Measurements from ENCODE around the gene UVRAG.

The UVRAG gene

DNA sequence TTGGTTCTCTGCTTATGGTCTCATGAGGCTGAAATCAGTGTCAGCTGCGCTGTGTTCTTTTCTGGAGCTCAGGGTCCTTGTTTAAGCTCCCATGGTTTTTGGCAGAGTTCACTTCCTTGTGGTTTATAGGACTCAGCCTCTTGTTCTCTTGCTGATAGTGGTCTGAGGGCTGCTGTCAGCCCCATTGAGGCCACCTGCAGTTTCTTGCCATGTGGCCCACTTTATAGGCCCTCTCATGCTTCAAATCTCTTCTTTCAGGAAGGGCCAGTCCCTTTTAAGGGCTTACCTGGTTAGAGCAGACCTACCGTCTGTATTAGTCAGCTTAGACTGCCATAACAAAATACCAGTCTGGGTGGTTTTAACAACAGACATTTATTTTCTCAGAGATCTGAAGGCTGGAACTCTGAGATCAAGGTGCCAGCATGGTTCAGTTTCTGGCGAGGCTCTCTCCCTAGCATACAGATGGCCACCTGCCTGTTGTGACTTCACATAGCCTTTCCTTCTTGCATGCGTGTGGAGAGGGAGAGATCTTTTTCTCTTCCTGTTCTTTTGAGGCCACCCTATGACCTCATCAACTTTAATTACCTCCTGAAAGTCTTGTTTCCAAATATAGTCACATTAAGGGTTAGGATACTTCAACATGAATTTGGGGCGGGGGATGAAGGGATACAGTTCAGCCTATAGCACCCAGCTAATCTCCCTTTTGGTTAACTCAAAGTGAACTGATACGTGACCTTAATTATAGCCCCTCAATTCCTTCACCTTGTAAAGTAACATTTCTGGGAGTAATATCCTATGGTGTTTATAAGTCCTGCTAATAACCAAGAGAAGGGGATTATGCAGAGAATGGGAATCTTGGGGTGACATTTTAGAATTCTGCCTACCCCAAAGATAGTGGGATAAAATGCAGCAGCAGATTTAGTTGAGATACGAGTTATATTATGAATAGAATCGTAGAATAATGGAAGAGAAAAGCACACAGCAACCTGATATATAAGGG is 131.8 kb downstream of the UVRAG start:
- DNase-seq (ENCODE audit: low read depth): peak; percentile 77
- in situ Hi-C loops (cut with HindIII; ENCODE audit: low sequenced_read_pairs): no loop called here
- no peak overlapping the region for H3K4me3 ChIP-seq (ENCODE audit: low read depth, low read length)
- TF ChIP-seq, protein P1, sequence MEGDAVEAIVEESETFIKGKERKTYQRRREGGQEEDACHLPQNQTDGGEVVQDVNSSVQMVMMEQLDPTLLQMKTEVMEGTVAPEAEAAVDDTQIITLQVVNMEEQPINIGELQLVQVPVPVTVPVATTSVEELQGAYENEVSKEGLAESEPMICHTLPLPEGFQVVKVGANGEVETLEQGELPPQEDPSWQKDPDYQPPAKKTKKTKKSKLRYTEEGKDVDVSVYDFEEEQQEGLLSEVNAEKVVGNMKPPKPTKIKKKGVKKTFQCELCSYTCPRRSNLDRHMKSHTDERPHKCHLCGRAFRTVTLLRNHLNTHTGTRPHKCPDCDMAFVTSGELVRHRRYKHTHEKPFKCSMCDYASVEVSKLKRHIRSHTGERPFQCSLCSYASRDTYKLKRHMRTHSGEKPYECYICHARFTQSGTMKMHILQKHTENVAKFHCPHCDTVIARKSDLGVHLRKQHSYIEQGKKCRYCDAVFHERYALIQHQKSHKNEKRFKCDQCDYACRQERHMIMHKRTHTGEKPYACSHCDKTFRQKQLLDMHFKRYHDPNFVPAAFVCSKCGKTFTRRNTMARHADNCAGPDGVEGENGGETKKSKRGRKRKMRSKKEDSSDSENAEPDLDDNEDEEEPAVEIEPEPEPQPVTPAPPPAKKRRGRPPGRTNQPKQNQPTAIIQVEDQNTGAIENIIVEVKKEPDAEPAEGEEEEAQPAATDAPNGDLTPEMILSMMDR (IDR thresholded peaks at IDR 0.05; ENCODE audit: low read depth, low read length, missing control alignments): no peak

DNA sequence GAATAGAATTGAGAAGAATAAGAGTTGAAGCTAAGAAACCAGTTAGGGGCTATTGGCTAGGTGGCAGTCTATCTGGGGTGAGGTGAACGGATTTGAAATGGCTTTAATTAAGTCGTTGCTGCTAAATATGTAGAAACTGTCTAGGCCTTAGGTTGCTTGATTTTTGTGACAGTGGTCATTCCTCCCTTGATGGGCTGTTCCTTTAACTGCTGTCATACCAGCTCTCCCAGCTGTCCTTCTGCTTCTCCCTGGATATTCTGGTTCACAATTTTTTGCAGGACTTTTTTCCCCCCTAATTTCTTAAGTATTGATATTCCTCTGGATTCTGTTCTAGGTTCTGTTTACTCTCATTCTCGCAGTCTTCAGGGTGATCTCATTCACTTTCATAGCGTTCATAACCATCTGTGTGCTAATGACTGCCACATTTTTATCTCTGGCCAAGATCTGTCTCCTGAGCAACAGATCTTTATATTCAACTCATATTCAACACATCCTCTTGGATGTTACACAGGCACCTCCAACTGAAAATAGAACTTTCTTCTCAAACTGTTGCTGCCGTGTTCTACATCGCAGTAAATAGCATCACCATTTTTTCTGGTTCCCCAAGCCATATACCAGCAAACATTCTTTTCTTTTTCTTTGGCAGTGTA is 134.1 kb downstream of the UVRAG start:
- TF ChIP-seq, protein P1 (IDR thresholded peaks at IDR 0.05; ENCODE audit: low read depth, low read length, missing control alignments): no peak
- no peak overlapping the region for H3K4me3 ChIP-seq (ENCODE audit: low read depth, low read length)
- DNase-seq (ENCODE audit: low read depth): no peak
- in situ Hi-C loops (cut with HindIII; ENCODE audit: low sequenced_read_pairs): no loop called here

DNA sequence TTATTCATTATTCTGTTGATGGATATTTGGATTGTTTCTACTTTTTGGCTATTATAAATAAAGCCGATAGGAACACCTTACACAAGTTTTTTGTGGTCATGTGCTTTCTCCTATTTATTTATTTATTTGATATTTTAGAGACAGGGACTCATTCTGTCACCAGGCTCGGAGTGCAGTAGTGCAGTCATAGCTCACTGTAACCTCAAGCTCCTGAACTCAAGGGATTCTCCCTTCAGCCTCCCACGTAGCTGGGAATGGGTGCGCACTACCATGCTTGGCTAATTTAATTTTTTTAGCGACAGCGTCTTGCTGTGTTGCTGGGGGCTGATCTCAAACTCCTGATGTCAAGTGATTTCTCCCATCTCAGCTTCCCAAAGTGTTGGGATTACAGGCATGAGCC is 135.1 kb downstream of the UVRAG start:
- H3K4me3 ChIP-seq (ENCODE audit: low read depth, low read length): no peak overlapping the region
- in situ Hi-C loops (cut with HindIII; ENCODE audit: low sequenced_read_pairs): no loop called here
- DNase-seq (ENCODE audit: low read depth): no peak
- TF ChIP-seq, protein P1 (IDR thresholded peaks at IDR 0.05; ENCODE audit: low read depth, low read length, missing control alignments): no peak

DNA sequence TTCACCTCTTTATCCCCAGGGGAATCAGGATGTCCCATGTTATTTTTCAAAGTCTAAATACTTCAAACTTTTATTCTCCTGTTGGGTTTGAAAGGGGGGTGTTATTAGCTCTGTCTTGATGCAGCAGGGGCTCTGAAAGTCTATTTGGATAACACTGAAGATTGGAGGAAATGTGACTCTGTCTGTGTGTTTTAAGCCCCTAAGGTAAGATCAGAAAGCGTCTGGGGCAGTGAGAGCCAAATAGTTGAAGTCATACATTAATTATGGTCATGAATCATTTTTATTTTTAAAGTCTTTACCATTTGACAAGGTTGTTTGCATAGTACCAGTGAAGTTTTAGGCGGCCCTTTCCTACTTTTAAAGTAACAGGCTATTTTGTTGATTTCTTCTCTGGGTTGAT is 139.0 kb downstream of the UVRAG start:
- no peak overlapping the region for H3K4me3 ChIP-seq (ENCODE audit: low read depth, low read length)
- DNase-seq (ENCODE audit: low read depth): no peak
- TF ChIP-seq, protein P1 (IDR thresholded peaks at IDR 0.05; ENCODE audit: low read depth, low read length, missing control alignments): no peak
- in situ Hi-C loops (cut with HindIII; ENCODE audit: low sequenced_read_pairs): no loop called here

DNA sequence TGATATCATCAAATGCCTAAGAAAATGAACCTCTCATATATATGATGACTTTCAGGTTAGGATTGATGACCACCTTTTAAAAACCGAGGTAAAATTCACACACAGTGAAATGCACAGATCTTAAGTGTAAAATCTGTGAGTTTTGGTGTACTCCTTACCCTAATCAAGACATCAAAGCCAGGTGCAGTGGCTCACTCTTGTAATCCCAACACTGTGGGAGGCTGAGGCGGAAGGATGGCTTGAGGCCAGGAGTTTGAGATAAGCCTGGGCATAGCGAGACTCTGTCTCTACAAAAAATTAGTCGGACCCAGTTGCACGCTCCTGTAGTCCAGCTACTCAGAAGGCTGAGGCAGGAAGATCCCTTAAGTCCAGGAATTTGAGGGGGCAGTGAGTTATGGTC is 140.4 kb downstream of the UVRAG start:
- in situ Hi-C loops (cut with HindIII; ENCODE audit: low sequenced_read_pairs): no loop called here
- no peak for DNase-seq (ENCODE audit: low read depth)
- no peak overlapping the region for H3K4me3 ChIP-seq (ENCODE audit: low read depth, low read length)
- TF ChIP-seq, protein P1 (IDR thresholded peaks at IDR 0.05; ENCODE audit: low read depth, low read length, missing control alignments): no peak

DNA sequence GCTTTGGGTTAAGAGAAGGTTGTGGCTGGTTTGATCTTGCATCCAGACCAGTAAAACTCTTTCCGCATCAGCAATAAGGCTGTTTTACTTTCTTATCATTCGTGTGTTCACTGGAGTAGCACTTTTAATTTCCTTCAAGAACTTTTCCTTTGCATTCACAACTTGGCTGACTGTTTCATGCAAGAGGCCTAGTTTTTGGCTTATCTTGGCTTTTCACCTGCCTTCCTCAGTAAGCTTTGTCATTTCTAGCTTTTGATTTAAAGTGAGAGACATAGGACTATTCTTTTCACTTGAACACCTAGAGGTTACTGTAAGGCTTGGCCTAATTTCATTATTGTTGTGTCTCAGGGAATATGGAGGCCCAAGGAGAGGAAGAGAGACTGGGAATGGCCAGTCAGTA is 144.5 kb downstream of the UVRAG start:
- TF ChIP-seq, protein P1 (IDR thresholded peaks at IDR 0.05; ENCODE audit: low read depth, low read length, missing control alignments): no peak

More for the DNA sequence above, 144.5 kb downstream of the UVRAG start:
- no peak overlapping the region for H3K4me3 ChIP-seq (ENCODE audit: low read depth, low read length)
- DNase-seq (ENCODE audit: low read depth): no peak
- in situ Hi-C loops (cut with HindIII; ENCODE audit: low sequenced_read_pairs): no loop called here
